COR-L47 (cell line): ENCODE data around the gene CD36.

Experiments used
- DNase-seq: peaks from one replicate; lab custom pipeline; 2025; lab: John Stamatoyannopoulos, UW

Gene CD36

DNA sequence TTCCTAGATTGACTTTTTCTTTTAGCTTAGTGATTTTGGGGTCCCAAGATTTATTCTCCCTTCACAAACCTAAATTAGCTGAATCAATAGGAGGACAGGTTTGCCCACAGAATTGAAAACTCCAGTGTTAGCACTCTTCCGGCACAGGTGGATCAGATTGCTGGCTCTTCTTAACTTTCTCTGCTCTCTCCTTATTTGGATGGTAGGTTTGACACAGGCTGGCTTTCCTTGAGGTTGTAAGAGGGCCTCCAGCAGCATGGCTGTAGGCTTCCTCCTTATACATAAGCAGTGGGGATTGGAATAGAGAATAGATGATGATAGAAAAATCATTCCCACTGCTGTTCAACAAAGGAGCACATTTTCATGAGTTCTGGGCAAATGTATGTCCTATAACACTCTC lies 9.4 kb upstream of the CD36 start:
- no peak for DNase-seq

DNA sequence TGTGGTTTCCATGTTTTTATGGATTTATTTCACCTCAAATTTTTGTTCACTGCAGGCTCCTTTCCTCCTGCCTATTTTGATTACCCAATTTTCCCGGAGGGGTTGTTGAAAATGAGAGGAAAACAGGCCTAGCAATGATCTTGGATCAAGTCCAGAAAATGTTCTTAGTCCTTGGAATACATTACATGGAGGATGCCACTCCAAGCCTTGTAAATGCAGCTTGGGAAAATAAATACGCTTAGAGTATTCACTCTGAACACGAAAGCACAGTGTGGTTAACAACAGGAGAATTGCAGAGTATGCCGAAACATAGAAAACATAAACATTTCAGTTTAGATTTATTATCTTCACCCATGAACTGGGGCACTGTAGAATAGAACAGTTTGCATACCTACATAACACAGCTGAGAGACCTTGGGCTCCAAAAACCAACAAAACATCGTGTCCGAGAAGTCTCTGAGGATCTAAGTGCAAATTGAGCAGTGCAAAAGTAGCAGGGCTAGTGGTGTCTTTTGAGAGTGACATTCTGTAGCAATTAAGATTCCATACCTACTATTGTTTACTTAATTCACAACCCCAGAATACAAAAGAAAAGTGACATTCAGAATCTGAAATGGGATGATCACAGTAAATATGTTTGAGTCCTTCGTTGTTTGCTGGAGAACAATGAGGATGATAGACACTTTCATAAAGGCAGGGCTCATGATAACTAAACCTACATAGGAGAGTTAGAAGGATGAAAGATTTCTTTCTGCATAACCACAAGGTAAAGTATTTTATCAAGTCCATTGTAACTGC lies 7.6 kb upstream of the CD36 start:
- peak; percentile 67 for DNase-seq

DNA sequence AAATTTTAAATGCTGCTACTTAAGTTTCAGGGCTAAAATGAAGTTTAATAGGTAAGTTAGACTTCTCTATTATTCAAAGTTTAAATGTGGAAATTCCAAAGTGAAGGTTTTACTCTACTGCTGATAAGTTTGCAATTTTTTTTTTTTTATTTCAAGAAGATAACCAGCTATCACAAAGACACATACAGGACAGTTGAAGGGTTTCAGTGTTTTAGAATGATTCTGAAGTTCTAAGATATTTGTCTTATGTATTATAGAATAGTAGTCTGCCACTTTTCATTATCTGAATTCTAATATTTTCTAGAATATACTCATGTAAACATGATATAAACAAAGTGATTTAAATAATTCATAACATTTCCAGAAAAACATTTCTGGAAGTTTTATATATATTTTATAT lies 7.0 kb upstream of the CD36 start:
- DNase-seq, result no peak

DNA sequence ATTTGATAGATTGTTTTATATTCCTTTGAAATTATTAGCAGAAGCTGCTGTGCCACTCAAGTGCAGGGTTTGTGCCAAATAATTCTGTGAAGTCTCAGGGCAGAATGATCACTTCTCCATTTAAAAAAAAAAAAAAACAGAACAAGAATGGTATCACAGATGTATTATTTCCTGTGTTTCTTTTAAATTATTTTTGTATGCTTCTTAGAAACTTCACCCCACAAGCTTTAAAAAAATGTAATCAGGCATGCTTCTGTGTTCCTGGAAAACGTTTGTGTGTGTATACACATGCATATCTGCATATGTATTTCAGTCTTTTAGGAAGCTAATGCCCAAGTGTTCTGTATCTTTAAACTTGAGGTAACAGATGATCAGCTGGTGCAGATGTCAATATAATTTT lies 6.3 kb upstream of the CD36 start:
- DNase-seq, result no peak

DNA sequence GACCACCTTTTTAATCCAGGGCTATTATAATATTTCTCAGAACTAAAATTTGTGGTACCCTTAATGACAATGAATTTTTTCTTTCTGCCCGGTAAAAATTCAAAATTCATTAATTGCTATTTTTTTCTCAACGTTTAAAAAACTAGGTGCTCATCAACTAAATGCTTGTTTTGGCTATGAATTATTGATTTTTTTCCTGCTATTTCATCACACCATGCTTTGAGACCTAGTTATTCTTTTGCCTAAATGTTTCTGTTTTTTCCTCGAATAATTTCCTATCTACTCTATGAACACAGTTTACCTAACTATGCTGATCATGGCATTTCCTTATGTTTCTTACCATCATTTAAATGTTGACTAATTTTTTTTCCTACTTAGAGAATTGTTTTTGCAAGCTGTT lies 5.6 kb upstream of the CD36 start:
- no peak for DNase-seq

DNA sequence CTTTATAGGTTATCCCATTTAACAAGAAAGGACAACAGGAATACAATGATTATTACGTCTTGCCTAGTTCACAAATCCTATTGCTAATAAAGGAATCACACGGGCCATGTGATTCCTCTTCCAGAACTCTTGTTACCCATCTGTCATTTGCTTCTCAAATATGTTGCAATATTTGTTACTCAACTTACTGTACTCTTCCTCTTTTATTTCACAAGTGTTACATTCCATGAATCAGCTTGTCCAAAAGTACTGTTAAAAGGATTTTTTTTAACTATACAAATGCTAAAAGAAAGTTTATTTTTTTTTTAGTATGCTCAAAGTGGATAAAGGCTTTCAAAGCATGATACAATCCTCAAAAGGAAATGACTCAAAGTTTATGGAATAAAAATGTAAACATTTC lies 3.9 kb upstream of the CD36 start:
- no peak for DNase-seq

DNA sequence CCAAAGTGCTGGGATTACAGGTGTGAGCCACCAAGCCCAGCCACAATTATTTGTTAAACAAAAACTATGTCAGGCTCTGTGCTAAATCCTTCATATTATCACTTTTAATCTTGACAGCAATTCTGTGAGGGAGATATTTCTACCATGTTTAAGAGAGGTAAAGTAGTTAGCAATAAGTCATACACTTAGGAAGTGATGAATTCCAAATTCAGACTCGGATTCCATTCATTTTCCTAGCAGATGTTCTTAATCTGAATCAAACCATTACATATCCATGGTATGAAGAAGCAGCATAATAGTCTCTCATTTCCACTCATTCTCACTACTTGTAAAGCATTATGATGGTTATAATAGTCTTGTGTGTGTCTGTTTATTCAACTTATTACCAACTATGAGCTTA lies 2.9 kb upstream of the CD36 start:
- DNase-seq, result no peak

DNA sequence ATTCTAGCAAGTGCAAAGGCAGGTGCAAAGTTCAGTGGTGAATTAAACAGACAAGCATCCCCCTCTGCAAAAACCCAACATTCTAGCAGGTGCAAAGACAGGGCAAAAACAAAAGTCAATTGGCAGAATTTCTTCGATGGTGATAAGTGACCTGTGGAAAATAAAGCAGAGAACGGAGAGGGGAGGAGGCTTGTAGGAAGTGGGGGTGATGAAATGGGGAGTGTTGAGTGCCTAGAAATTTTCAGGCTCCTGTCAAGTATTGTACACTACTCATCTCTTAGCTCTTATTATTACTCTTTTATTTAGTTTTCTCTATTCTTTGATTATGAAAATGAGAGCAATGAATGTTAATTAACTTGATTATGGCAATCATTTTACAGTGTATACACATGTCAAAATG lies 2.4 kb upstream of the CD36 start:
- no peak for DNase-seq

DNA sequence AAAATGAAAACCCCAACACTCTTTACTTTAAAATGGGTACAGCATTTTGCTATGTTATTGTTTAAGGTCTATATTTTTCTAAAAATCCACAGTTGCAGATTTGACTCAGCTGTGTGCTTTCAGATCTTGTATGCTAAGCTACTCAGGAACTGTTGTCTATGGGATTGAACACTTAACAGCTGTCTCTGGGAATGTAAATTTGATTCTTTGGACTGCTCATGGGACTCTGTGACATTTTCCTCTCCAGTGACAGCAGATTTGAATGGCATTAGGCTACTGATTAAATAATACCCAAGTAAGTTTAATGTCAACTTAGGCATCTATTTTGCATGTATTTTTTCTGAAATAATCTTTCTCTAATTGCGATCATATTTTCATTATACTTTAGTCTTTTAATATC lies 1.7 kb upstream of the CD36 start:
- DNase-seq, result no peak

DNA sequence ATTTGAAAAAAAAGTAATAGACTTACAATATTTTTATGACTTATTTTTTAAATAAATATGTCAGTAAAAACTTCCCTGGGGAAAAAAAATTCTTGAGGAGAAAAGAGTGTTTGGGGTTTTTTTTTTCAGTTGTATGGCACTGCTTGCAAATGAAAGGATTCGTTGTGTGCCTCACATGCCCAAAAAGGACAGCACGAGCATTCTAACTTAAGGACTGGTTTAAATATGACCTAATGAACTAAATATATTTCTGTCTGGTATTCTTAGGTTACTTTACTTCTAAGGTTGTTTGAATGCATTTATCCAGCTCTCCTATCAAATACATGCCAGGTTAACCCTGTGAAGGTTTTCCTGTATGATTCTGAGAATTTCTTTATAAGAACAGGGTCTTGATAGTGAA lies 988 bp upstream of the CD36 start:
- DNase-seq, result no peak

DNA sequence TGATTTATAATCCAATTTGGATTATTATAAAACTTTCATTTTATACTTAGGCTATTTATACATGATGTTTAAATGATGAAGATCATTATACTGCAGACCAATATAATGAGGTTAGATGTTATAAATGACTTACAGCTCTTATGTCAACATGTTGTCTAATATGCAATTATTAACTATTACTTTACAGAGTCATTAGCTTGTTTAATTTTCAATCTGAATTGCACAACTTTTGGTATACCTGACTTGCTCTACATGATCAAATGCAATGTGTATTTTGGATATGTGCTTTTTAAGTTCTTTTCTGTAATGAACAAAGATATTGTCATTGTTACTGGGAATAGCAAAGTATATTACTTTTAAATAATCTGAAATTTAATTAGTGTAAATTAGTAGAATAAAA lies 569 bp downstream of the CD36 start:
- no peak for DNase-seq

DNA sequence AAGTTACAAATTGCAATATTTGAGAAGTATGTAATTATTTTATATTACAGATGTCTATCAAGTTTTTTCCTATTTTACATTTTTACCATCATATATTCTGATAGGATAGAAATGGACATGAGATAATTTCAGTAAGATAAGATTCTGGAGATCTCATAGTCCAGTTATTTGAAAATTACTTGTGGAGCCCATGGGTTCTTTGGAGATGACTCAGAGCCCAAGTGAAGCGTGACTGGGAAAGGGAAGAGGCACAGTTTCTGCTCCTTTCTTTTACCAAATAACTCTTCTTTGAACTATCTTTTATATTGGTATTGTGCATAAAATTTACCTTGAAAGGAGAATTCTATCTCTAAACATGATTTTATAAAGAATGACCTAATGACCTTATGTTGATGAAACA lies 2.4 kb downstream of the CD36 start:
- DNase-seq, result no peak

DNA sequence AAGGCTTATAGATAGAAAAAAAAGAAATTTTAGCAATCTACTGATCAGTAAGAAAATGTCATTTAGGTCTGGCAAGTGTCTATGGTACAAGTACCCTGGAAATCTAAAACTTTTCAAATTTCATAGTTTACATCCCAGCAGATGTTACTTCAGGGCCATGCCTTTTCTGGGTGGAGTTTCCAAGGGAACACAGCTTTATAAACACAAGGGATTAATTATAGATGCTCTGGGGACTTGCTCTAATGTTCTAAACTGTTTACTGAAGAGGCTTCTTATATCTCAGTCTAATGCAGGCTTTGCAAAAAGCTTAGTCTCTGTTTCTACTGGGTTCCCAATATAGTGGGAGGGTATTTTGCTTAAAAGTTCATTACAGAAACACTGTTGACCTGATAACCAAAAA lies 3.1 kb downstream of the CD36 start:
- no peak for DNase-seq

DNA sequence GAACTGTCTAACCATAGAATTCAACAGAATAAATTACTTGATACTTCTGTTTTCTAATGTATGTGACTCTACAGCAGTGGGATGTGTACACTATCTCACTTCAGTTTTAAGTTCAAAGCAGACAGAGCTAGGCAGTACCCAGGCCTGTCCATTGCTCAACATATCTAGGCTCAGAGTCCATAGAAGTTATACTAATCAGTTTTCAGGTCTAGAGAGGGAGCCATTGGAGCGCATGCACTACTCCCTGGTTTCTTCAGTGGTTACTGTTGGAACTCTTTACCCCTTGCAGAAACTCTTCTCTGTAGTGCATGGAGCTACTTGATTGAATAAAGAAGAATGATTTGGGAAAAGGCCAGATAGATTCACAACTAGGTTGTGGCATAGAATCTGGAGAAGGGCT lies 4.4 kb downstream of the CD36 start:
- DNase-seq, result no peak

DNA sequence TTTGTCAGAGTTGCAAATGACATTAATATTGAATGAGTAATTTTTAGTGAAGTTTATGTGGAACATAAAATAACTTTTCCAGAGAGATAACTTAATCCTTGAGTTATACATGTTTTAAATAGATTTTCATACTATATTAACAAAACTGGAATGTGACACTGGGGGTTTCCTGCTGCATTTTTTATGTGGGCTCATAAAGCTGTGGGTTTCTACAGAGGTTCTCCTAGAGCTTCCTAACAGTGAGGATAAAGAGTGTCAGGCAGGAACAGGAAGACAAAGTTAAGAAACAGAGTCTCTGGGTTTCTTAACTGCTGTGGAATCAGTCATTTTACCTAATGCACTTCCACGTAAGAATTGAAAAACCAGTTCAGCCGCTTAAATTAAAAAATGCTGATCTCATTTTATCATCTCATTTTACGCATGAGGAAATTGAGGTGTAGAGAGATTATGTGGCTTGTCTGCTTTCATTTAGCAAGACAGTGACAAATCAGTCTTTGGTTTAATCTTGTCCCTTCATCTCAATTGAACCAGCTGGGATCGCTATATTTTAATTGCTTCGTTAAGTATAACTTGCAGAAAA lies 5.0 kb downstream of the CD36 start:
- DNase-seq, result no peak

DNA sequence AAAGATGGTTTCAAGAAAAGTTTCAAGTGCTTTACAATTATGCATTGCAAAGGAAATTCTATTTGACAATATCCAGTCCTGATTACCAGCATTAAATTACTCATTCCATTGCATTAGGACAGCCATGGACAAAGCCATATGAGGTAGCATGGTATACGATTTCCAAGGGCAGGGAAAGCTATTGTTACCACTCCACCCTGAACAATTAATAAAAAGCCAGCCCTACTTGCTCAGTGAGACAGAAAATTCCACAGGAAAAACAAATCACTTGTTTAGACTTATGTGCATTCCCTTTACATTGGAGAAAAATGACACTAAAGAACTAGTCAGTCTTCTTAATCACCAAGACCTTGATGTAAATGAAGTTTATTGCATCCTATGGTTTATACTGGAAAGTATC lies 5.6 kb downstream of the CD36 start:
- no peak for DNase-seq

DNA sequence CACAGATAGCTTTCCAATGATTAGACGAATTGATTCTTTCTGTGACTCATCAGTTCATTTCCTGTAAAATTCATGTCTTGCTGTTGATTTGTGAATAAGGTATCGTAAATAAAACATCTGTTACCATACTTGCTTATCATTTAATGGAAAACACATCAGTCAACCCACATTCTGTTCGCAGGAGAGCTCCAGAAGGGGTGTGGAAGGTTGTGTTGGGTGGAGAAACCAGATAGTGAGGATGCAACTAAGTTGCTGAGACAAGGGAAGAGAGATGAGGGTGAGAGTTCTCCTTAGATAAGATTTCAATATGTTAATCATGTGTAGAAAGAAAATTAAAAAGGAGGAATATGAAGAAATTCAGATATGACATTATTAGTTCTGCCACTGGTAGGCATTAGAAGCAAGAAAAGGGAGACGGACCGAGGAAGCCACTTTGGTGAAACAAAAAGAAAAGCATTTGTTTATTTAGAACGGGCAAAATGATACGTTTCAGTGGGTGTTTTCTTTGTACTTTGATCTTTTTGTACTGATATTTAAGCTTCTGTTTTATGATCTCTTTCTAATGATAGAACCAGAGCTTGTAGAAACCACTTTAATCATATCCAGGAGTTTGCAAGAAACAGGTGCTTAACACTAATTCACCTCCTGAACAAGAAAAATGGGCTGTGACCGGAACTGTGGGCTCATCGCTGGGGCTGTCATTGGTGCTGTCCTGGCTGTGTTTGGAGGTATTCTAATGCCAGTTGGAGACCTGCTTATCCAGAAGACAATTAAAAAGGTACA lies 7.8 kb downstream of the CD36 start:
- no peak for DNase-seq

DNA sequence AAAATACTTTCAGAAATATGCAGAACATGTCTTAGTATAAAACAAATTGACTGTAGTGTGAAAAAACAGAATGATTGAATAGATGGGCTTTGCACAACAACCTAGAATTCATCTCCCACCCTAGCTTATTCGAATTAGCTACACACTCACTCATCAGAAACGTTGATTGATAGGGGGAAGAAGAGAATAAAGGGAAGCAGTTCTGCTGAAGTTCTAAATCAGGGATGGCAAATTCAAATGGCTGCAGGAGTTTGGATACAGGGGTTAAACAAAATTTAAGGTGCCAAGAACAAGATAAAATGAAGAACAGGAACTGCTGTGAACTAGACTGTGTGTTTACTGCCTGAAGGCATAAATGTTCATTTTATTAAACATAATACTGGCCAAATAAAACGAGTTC lies 9.0 kb downstream of the CD36 start:
- DNase-seq, result no peak

DNA sequence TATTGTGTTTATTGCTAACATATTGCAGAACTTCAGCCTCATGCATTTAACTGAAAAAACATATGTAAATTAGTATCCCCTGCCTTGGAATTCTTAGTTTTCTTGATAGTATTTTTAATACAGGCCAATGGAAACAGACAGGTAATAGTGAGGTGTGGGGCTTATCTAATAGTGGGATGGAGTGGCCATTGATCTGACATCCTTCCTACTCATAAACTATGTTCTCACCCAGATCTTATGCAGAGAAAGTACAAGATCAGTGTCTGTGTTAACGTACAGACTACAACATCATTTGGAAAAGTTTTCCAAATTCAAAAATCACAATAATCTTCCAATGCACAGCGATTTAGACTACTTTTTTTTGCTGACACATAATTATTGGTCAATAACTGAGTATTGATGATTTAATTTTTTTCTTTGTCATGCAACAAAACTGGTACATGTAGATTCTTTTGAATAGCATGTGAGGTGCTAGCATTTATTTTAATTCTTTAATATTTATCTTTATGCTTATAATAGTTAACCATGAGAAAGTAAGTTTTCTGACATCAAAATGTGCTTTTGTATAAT lies 9.7 kb downstream of the CD36 start:
- DNase-seq, result no peak

DNA sequence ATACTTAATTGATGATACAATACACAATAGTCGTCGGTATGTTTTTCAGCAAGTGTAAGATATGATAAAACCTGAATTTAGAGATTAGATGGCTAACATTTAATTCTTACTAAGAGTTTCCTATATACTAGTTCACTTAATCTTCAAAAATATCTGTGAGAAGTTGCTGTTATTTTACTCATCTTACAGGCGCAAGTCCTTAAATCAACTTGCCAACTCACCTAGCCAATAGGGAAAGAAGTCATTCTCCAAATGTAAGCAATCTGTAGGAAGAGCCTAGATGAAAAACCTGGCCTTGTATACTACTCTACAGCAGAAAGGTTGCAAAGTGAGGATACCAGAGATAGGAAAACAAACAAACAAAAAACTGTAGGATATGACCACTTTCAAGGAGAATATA lies 10.6 kb downstream of the CD36 start:
- no peak for DNase-seq

DNA sequence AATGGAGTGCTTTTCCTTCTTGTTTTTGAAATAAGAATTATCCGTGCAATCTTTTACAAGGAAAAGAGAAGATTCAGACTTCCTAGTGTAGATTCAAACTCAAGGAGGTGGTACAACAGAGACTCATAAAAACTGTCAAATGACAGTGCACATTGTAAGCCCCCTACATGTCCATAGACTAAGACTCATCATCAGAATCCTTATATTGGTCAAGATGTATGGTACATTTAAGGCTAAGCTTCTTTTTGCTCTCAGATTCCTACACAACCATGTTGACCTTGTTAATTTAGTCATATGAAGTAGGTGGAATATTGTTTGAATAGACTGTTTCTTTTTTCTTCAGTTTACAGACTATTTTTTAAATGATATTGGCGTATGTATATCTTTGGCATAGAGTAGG lies 11.6 kb downstream of the CD36 start:
- no peak for DNase-seq

DNA sequence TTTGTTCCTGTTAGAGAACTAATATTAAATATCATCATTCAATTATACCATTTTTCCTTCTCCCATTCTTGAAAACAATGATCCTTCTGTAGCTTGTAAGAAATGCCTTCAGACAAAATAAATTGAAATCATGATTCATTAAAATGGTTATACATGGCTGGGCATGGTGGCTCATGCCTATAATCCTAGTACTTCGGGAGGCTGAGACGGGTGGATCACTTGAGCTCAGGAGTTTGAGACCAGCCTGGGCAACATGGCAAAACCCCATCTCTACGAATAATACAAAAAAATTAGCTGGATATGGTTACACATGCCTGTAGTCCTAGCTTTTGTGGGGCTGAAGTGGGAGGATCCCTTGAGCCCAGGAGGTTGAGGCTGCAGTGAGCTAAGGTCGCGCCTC lies 13.0 kb downstream of the CD36 start:
- DNase-seq, result no peak

DNA sequence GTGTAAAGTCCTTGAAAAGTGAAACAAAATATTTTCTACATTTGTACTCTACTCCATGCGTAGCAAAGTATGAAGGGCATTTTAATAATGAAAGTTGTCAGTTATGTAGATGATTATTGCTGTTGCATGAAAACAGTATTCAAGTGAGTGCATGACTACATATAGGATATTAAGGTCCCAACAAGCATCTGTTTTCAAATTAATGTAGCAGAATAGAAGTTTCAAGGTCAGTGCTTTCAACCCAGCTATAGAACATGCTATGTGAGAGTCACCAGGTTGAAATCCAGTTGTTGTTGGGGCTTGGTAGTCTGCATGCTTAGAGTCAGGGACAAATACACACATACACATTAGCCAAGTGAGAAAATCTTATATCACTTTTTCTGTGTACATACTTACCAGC lies 14.8 kb downstream of the CD36 start:
- DNase-seq, result no peak
